ENCODE data around the gene EML1.

GRCh38 chr14:99891266-99891665, 98.1 kb downstream of the EML1 start:
- TF ChIP-seq CTCF (IDR thresholded peaks at IDR 0.05; ENCODE audit: poor library complexity, severe bottlenecking) = no peak
- TF ChIP-seq RAD21 (conservative IDR thresholded peaks at IDR 0.05) = no peak
- TF ChIP-seq EZH2 (IDR thresholded peaks at IDR 0.05; ENCODE audit: borderline replicate concordance, insufficient read depth, low read length, poor library complexity, severe bottlenecking) = no peak
- no peak for TF ChIP-seq EP300 (conservative IDR thresholded peaks at IDR 0.05; ENCODE audit: poor library complexity, severe bottlenecking)
- no peak for TF ChIP-seq TAF1 (IDR thresholded peaks at IDR 0.05; ENCODE audit: low read depth)
- no peak for TF ChIP-seq REST (IDR thresholded peaks at IDR 0.05; ENCODE audit: borderline replicate concordance)

All from neural cell (in vitro differentiated cells).